Ovary (tissue), 9 donors: ENCODE measurements around the gene ALK. TPM values are rescaled to one million over a fixed set of nuclear protein-coding genes. Genes with fewer than 3 reads are reported as not detected.

Experiments used
- DNase-seq, 5 donors: peaks; one replicate each; pipeline ENCODE4 v3.0.0-alpha.2; 2019 to 2020
- H3K27ac ChIP-seq, 2 donors: fragments of 200-600 bp; one replicate each; pipeline versions ENCODE4 v1.5.1 to v1.8.0; 2019 to 2022
- H3K27me3 ChIP-seq: fragments of 200-600 bp; one replicate; pipeline ENCODE4 v1.8.0; 2022
- H3K36me3 ChIP-seq: fragments of 200-600 bp; sonication (generic); one replicate; pipeline ENCODE4 v1.5.1; 2019
- H3K4me1 ChIP-seq: one replicate; pipeline ENCODE4 v1.8.1; 2013; ENCODE audit warnings: mild to moderate bottlenecking, moderate library complexity; ENCODE audit not compliant: insufficient read depth
- H3K4me3 ChIP-seq: fragments of 200-600 bp; sonication (generic); one replicate; pipeline ENCODE4 v1.5.1; 2017
- H3K9me3 ChIP-seq, 2 donors: fragments of 200-600 bp in 1 of 2; sonication (generic) in 1 of 2; one replicate each; pipeline versions ENCODE4 v1.5.1 to v1.8.1; 2013 to 2019; ENCODE audit warnings: mild to moderate bottlenecking in 1 of 2, moderate library complexity in 1 of 2
- EP300 ChIP-seq: sonication (generic); formaldehyde crosslinking; IDR thresholded peaks from one replicate; pipeline ENCODE4 v1.6.1; 2017; ENCODE audit warnings: antibody characterized with exemption
- POLR2A ChIP-seq: fragments of 450-650 bp; IDR thresholded peaks from one replicate; pipeline ENCODE4 v1.6.1; 2017; ENCODE audit warnings: antibody characterized with exemption, mild to moderate bottlenecking, moderate library complexity
- WGBS, 3 donors: extraction: QIAGEN DNeasy Blood & Tissue Kit in 1 of 3; methylation state at CpG; one replicate each; pipeline versions ENCODE4 v1.1.5 to v1.1.7; 2013 to 2017; 5-methylcytosine and 5-hydroxymethylcytosine counted together
- intact Hi-C, 4 donors: fragments of 100-400 bp; cut with DNase I; formaldehyde crosslinking; loops; one replicate each; pipeline versions ENCODE4 v1.11.0 to v1.15.1; 2022 to 2023
- polyA plus RNA-seq, 2 donors: library from polyadenylated mRNA; stranded (reverse); fragments of 200-250 nt in 1 of 2; fragments of 350-450 nt in 1 of 2; fragmentation: Illumina TruSeq in 1 of 2; extraction: RNeasy Lipid Tissue Mini Kit (QIAGEN cat#74804) in 1 of 2; gene quantifications; one replicate each; pipeline ENCODE4 v1.2.3, GENCODE V29; 2013 to 2014
- total RNA-seq, 7 donors: library from RNA; depleted of rRNA in 2 of 7; stranded (reverse); fragments of >200 nt in 2 of 7; fragmentation: NEBNext Ultra II Directional in 3 of 7; extraction: Animal tissue kit (Norgen Biotek cat#: 25700) in 3 of 7; gene quantifications; one replicate each; pipeline versions ENCODE4 v1.1.0 to v1.2.4, GENCODE V29; 2016 to 2023
- TF ChIP-seq, protein P1 (sequence below), 3 donors: fragments of 450-650 bp in 2 of 3; fragments of 200-600 bp in 1 of 3; IDR thresholded peaks; one replicate each; pipeline versions ENCODE4 v1.5.1 to v1.8.0; 2016 to 2022; ENCODE audit warnings: antibody characterized with exemption in 3 of 3, mild to moderate bottlenecking in 1 of 3
- donor health status: DM: no; HTN: no; CAD: no; lungs with moderate emphysema.
- donor health status: DM: no; HTN: no; CAD: no.
- donor health status: Bipolar disorder and iron deficiency.
- donor health status: DM: yes; HTN: yes; CAD: no.
- donor health status: DM: no; HTN: no; CAD: no.
- donor health status: DM: yes; HTN: yes; CAD: no.

The ALK gene
- total and polyA plus RNA-seq, 9 donors, result 0.05 to 1.7 (median 0.23) TPM; not detected in 1

DNA sequence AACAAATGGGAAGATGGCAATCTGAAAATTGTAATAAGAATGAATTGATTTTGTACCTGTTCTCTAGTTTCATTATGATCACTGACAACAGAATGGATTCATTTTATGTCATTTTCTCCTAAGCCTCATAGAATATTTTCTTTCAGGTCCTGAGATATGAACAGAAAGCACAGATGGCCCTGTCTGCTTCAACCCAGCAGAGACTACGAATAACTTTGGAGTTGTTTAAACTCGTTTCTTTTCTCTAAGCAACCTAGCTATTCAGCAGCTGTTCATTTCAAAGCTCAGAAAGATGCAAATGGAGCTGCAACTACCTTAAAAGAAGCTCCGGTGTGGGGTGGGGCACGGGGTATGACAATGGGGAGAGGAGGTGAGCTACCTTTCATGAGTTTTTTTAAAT lies 124.9 kb downstream of the ALK start:
- Histone ChIP-seq H3K27ac (no peak overlapping the region), H3K4me1 (no peaks in the 10 kb centered on the region), H3K36me3 (no peaks in the 10 kb centered on the region), H3K27me3 (no peaks in the 10 kb centered on the region), H3K9me3 (no peaks in the 10 kb centered on the region), H3K4me3 (no peak overlapping the region)
- 55 to 66% (median 63%) methylated on average over 4 of the region's 4 CpGs for WGBS, 3 donors
- no peak for DNase-seq
- intact Hi-C loops, result no loop called here
- TF ChIP-seq, protein P1, sequence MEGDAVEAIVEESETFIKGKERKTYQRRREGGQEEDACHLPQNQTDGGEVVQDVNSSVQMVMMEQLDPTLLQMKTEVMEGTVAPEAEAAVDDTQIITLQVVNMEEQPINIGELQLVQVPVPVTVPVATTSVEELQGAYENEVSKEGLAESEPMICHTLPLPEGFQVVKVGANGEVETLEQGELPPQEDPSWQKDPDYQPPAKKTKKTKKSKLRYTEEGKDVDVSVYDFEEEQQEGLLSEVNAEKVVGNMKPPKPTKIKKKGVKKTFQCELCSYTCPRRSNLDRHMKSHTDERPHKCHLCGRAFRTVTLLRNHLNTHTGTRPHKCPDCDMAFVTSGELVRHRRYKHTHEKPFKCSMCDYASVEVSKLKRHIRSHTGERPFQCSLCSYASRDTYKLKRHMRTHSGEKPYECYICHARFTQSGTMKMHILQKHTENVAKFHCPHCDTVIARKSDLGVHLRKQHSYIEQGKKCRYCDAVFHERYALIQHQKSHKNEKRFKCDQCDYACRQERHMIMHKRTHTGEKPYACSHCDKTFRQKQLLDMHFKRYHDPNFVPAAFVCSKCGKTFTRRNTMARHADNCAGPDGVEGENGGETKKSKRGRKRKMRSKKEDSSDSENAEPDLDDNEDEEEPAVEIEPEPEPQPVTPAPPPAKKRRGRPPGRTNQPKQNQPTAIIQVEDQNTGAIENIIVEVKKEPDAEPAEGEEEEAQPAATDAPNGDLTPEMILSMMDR (IDR thresholded peaks at IDR 0.05), result no peak
- TF ChIP-seq POLR2A (no peak), EP300 (no peak)

DNA sequence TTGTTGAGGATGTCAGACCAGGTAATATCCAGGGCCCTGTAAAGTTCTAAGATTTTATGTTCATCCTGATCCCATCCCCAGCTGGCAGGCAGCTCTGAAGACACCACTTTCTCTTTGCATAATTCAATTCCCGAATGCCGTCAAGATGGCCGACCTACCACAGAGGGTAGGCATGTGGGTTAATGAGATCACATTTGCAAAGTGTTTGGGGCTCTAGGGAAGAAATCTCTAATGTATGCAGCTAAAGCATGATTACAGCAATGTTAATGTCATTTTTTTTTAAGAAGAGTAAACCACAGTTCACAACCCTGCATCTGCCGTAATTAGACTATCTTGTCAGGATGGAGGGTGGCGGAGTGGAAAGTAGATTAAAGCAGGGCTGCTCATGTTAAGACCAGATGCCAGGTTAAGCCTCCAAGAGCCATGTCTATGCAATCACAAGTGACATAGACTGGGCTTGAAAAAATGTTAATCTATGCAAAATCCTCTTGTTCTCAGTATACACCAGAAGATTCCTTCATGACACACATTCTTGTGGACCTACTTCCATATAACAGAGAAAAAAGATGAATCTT lies 131.4 kb downstream of the ALK start:
- WGBS, 3 donors, result 82 to 94% (median 91%) methylated on average over 5 of the region's 5 CpGs
- intact Hi-C loops, result no loop called here
- TF ChIP-seq EP300 (no peak), POLR2A (no peak)
- TF ChIP-seq, protein P1 (IDR thresholded peaks at IDR 0.05), result no peak
- no peaks in the 10 kb centered on the region for H3K9me3 ChIP-seq
- H3K4me3 ChIP-seq, result no peak overlapping the region
- no peaks in the 10 kb centered on the region for H3K27me3 ChIP-seq
- no peaks in the 10 kb centered on the region for H3K4me1 ChIP-seq
- no peaks in the 10 kb centered on the region for H3K36me3 ChIP-seq
- no peak overlapping the region for H3K27ac ChIP-seq
- DNase-seq, result no peak

DNA sequence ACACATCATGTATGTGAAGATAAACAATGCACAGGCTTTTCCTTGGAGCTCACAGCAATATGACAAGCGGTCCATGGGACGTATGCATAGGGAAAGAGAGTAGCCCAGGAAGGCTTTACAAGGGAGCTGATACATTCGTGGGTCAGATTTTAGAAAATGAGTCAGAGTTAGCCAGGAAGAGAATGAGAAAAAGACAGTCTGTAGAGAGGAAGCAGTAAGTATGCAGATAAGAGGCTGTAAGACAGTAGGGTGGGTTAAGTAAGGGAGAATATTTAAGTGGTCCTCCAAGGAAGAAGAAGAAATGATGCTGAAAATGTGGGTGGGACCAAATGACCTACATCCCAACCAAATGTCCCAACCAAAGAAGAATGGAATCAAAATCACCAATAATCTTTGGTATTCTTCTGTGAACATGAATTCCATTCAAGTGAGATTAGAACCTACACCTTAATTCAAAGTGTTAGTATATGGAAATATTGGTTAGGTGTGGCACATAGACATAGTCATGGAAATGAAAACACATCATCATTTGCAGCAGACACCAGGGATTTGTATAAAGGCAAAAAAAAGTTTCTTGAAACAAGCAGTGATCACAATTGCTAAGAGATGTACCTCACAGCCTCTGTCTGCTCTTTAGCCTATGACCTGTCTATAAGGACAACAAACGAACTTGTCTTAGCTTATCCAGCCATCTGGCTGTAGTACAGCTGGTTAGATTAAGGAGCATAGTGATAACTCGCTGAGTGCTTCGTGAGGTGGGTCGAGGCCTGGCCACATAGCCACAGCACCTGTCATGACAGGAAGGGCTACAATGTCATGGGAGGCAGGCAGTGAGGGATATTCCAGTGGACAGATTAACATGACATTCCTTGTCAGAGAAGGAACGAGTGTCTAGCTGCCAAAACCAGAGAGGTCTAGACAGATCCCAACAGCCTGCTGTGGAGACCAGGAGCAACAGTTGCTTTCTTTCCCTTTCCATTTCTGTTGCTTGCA lies 133.6 kb downstream of the ALK start:
- intact Hi-C loops, result no loop called here
- DNase-seq, result no peak
- WGBS, 3 donors, result 70 to 82% (median 79%) methylated on average over 8 of the region's 8 CpGs

DNA sequence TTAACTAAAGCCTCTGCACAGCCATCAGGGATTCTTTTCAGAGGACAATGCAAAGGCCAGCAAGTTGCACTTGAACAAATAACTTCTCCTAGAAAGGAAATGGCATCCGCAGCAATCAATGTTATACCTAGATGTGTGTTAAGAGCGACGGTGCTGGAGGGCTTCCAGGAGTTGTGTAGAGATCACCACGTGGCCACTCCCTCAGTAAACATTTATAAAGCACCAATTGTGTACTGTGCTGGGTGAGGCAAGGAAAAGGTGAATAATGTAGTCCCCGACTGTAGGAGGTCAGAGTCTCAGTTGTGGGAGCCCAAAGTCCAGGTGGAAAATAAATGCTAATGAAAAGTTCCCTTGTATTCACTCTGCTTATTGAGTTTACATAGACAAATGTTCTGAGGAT lies 135.0 kb downstream of the ALK start:
- Histone ChIP-seq H3K36me3 (no peaks in the 10 kb centered on the region), H3K27me3 (no peaks in the 10 kb centered on the region), H3K4me1 (no peaks in the 10 kb centered on the region), H3K4me3 (no peak overlapping the region), H3K9me3 (no peaks in the 10 kb centered on the region), H3K27ac (no peak overlapping the region)
- 68 to 87% (median 80%) methylated on average over 5 of the region's 5 CpGs for WGBS, 3 donors
- TF ChIP-seq POLR2A (no peak), EP300 (no peak)
- TF ChIP-seq, protein P1 (IDR thresholded peaks at IDR 0.05), result no peak
- DNase-seq, result no peak
- intact Hi-C loops, result no loop called here

More for the DNA sequence above, 133.6 kb downstream of the ALK start:
- Histone ChIP-seq H3K36me3 (no peaks in the 10 kb centered on the region), H3K4me3 (no peak overlapping the region), H3K27ac (no peak overlapping the region), H3K27me3 (no peaks in the 10 kb centered on the region), H3K4me1 (no peaks in the 10 kb centered on the region), H3K9me3 (no peaks in the 10 kb centered on the region)
- TF ChIP-seq POLR2A (no peak), EP300 (no peak)
- TF ChIP-seq, protein P1 (IDR thresholded peaks at IDR 0.05), result no peak
